ENCODE measurements around the gene CXCR4. TPM values are rescaled to one million over a fixed set of nuclear protein-coding genes. Genes with fewer than 3 reads are reported as not detected.

The CXCR4 gene
- total and polyA plus RNA-seq, 10 of the 15 experiments (the other 5 are each of a cell fraction or from before 2014, with no cell fraction given), result 31.1 to 749 (median 52.7) TPM

GRCh38 chr2:136136931-136137330, 19.0 kb upstream of the CXCR4 start:
- intact Hi-C loops (cut with micrococcal nuclease; ENCODE audit: unreplicated experiment) (no loop called here), in situ Hi-C loops (cut with MboI) (no loop called here)
- H3K4me3 ChIP-seq, result no peak overlapping the region
- DNase-seq (ENCODE audit: low read depth, low spot score), result no peak
- TF ChIP-seq PAX5 (IDR thresholded peaks at IDR 0.05; ENCODE audit: borderline replicate concordance, low read depth, low read length) (no peak), RBBP5 (conservative IDR thresholded peaks at IDR 0.05) (no peak), CBX3 (IDR thresholded peaks at IDR 0.05; ENCODE audit: borderline replicate concordance, low read depth) (no peak), SMARCA5 (IDR thresholded peaks at IDR 0.05) (peak; percentile 40; the same call in 1 of the 2 replicates), SMC3 (IDR thresholded peaks at IDR 0.05; ENCODE audit: borderline replicate concordance, low read length) (0 out of 2 replicates have a peak, but pooled peaks have one; percentile 6), RFX5 (IDR thresholded peaks at IDR 0.05; ENCODE audit: low read depth, low read length) (0 out of 2 replicates have a peak, but pooled peaks have one; percentile 14), ZBED1 (IDR thresholded peaks at IDR 0.05; ENCODE audit: borderline replicate concordance) (no peak), MEF2B (IDR thresholded peaks at IDR 0.05; ENCODE audit: partially characterized antibody, poor library complexity, severe bottlenecking) (no peak), FOXM1 (IDR thresholded peaks at IDR 0.05; ENCODE audit: low read depth, low read length) (0 out of 2 replicates have a peak, but pooled peaks have one; percentile 2), MEF2A (IDR thresholded peaks at IDR 0.05; ENCODE audit: insufficient read depth, low read depth, low read length) (no peak), SMAD5 (IDR thresholded peaks at IDR 0.05; ENCODE audit: low read depth) (no peak), IRF3 (IDR thresholded peaks at IDR 0.05) (no peak), JUND (IDR thresholded peaks at IDR 0.05; ENCODE audit: low read depth, low read length) (no peak)
- H3K4me1 ChIP-seq (ENCODE audit: control insufficient read depth, insufficient read depth, low read length), result peaks cover 36% of the 10 kb centered on the region
- H3K9ac ChIP-seq (ENCODE audit: control insufficient read depth, insufficient read depth, low read length), result no peak overlapping the region
- POLR2A ChIA-PET, result interaction anchor here (0.8 to 6.5 kb wide), 15 partner anchors 12 to 131 kb away, joined by 3 to 53 read pairs (median 4); no protein-coding TSS in a partner anchor
- no TSS peak for BruUV-seq (replicated peaks)
- no peak for FAIRE-seq
- H3K36me3 ChIP-seq (ENCODE audit: control insufficient read depth in 2 of 2, insufficient read depth in 2 of 2, low read length in 1 of 2), result no peaks in the 10 kb centered on the region
- no peaks in the 10 kb centered on the region for H4K20me1 ChIP-seq (ENCODE audit: control insufficient read depth, insufficient read depth)
- H3K27ac ChIP-seq (ENCODE audit: control insufficient read depth, insufficient read depth), result no peak overlapping the region
- no peak overlapping the region for H2AFZ ChIP-seq (ENCODE audit: control insufficient read depth, low read depth, low read length)
- H3K79me2 ChIP-seq (ENCODE audit: control insufficient read depth, insufficient read depth, low read length), result no peaks in the 10 kb centered on the region
- ATAC-seq, result no peak
- no peaks in the 10 kb centered on the region; the same call in 2 of the 3 replicates for H3K9me3 ChIP-seq (replicated peaks; ENCODE audit: control insufficient read depth, insufficient read depth, low read length)
- 73% methylated on average over 1 of the region's 1 CpG for WGBS (ENCODE audit: insufficient coverage, insufficient replicate concordance, low lambda C conversion rate, missing lambda C conversion rate)
- RAD21 ChIA-PET (ENCODE audit: unreplicated experiment), result interaction anchor here (0.8 to 11.7 kb wide), 31 partner anchors 8 to 244 kb away, joined by 3 to 301 read pairs (median 6); partner anchors contain the start of gene CXCR4
- SMC1A ChIA-PET (ENCODE audit: uncharacterized antibody, unreplicated experiment), result interaction anchor here (0.7 to 11.5 kb wide), 34 partner anchors 8 to 245 kb away, joined by 3 to 234 read pairs (median 6); no protein-coding TSS in a partner anchor
- CTCF ChIA-PET, result interaction anchor here (0.9 to 3.0 kb wide), 15 partner anchors 12 to 253 kb away, joined by 3 to 15 read pairs (median 6); no protein-coding TSS in a partner anchor
- H3K4me2 ChIP-seq (ENCODE audit: control insufficient read depth, insufficient read depth), result no peak overlapping the region; the same call in 1 of the 2 replicates
- H3K27me3 ChIP-seq (replicated peaks in 1 of 2; ENCODE audit: control insufficient read depth in 2 of 2, insufficient read depth in 2 of 2, low read length in 1 of 2), result peaks cover 0 to 22% of the 10 kb centered on the region in 2 experiments; a peak in 2 of 4 replicates

Data from GM12878 (cell line).